ENCODE data around the gene SCARB1.
"Not testable (repeated sequence)": the region's sequence is repeated elsewhere in the genome, so short reads cannot be mapped to it uniquely, and the experiment has no call there.

Gene SCARB1

GRCh38 chr12:124883263-124884130, 19.8 kb upstream of the SCARB1 start:
- no peak for DNase-seq

DNA sequence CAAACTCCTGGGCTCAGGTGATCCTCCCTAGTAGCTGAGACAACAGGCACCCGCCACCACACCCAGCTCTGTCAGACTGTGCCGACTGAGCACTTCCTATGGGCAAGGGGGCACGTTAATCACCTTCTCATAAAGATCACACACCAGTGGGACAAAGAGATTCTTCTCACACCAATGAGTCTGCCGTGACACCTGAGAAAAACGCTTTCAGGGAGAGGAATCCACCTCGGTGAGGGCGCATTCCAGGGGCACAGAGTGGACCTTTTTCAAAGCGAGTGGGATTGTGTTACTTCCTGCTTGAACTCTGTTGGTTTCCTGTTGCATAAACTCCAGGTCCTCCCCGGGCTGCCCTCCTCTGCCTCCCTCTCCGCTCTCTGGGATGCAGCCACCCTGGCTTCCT, 17.5 kb upstream of the SCARB1 start:
- DNase-seq: no peak

DNA sequence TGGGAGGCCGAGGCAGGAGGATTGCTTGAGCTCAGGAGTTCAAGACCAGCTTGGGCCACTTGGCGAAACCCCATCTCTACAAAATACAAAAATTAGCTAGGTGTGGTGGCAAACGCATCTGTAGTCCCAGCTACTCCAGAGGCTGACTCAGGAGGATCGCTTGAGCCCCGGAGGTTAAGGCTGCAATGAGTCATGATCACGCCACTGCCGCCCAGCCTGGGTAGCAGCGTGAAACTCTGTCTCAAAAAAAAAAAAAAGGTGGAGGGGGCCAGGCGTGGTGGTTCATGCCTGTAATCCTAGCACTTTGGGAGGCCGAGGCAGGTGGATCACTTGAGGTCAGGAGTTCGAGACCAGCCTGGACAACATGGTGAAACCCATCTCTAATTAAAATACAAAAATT, 16.7 kb upstream of the SCARB1 start:
- not testable (repeated sequence) for DNase-seq

GRCh38 chr12:124878795-124879516, 15.3 kb upstream of the SCARB1 start:
- DNase-seq: no peak

DNA sequence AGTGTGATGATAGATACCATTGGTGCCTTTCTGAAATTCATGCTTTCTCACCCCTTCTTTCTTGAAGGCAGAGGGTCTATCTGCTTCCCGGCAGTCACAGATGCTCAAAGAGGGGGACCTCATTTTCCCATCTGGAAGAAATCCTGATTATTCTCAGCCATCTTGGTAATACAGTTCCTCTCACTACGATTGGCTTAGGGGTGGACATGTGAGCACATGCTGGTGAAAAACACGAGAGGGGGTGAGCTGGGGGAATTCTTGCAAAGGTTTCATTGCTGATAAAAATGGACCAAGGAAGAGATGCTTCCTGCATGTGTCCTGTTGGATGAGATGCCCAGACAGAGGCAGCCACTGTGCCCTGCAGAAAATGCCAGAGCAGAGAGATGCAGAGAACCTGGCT, 13.8 kb upstream of the SCARB1 start:
- DNase-seq: no peak

GRCh38 chr12:124876171-124876570, 12.5 kb upstream of the SCARB1 start:
- no peak for DNase-seq

GRCh38 chr12:124875803-124876132, 12.1 kb upstream of the SCARB1 start:
- DNase-seq: no peak

GRCh38 chr12:124874988-124875802, 11.5 kb upstream of the SCARB1 start:
- no peak for DNase-seq

- no peak for DNase-seq
Measured at GRCh38 chr12:124874188-124874587, 10.5 kb upstream of the SCARB1 start.

DNA sequence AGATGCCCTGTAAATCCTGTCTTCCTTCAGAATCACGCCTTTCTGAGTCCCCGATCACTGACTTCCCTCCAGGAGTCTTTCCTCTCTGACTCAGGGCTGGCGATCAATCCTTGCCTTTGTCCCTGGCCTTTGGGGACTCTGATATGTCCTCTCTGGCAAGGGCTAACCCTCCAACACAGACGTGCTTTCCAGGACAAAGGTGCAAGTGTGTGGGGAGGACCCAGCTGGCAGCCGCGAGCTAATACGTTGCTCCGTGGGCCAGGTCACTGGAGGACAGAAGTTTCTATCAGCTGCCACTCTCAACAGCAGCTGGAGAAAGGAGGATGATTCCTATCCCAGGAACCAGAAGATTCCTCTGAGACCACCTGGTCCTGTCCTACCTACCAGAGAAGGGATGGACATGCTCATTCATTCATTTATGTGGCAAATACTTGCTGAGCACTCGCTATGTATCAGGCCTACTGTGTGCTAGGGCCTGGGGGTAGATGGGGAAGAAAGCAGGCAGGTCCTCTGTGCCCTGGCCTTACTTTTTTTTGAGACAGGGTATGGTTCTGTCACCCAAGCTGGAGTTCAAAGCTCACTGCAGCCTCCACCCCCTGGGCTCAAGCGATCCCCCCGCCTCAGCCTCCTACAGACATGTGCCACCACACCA, 8.5 kb upstream of the SCARB1 start:
- no peak for DNase-seq

GRCh38 chr12:124871297-124871696, 7.6 kb upstream of the SCARB1 start:
- DNase-seq: no peak

DNA sequence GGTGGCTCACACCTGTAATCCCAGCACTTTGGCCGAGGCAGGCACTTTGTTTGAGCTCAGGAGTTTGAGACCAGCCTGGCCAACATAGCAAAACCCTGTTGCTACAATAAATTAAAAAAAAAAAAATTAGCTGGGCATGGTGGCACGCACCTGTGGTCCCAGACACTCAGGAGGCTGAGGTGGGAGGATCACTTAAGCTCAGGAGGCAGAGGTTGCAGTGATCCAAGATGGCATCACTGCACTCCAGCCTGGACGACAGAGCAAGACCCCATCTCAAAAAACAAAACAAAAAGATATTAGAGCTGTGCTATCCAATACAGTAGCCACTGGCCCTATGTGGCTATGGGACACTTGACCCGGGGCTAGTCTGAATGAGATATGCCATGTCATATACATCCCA, 6.9 kb upstream of the SCARB1 start:
- no peak for DNase-seq

- no peak for DNase-seq
Measured at GRCh38 chr12:124869059-124869665, 5.5 kb upstream of the SCARB1 start.

- DNase-seq: no peak
Measured at GRCh38 chr12:124868252-124869058, 4.8 kb upstream of the SCARB1 start.

DNA sequence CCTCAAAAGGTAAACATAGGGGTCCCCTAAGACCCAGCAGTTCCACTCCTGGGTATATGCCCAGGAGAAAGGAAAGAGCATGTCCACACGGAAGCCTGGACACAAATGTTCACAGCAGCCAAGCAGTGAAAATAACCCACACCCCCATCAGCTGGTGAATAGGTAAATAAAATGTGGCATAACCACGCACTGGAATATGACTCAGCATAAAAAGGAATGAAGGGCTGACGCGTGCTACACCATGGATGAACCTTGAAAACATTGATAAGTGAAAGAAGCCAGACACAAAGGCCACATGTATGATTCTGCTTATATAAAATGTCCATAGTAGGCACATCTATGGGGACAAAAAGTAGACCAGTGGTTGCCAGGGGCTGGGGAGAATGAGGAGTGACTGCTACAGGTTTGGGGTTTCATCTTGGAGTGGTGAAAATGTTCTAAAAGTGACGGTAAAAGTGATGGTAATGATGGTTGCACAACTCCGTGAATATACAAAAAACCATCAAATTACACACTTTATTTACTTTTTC, 3.8 kb upstream of the SCARB1 start:
- DNase-seq: no peak

DNA sequence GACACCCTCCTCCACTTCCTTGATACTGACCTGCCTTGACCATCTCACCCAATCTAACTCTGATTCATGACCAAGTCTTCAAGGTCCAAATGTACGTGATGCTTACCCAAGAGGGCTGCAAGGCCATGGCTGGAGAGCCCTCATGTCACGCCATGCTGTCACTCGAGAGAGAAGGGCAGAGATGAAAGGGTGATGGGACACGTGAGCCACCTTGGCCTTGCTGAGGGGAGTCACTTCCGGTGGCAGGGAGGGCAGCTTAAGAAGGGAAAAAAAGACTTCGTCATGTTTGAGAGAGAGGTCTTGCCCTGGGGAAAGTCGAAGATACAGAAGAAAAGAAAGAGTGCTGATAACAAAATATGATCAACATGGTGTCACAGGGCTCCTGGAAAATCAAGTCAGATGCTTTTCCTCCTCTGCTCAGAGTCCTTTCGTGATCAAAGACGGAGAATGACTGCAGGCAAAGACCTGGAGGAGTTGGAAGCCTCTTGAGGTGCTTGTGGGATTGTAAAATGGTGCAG, 3.3 kb upstream of the SCARB1 start:
- DNase-seq: no peak

- no peak for DNase-seq
Measured at GRCh38 chr12:124866195-124866882, 2.7 kb upstream of the SCARB1 start.

DNA sequence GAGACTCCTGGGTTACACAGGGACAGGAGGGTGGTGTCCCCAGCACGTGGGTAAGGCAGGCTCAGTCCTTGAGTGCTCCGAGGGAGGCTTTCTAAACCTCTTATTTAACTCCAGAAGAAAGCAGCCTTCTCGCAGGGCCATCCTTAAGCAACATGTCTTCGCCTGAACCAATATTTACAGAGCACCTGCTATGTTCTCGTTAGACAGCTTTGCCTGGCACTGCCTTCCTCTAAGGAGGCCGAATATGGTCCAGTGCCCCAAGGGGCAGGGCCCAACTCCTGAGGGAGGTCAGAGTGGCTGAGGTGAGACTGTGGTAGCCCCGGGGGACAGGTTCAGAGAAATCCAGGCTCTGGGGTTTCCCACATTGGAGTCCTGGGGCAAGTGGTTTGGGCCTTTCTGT, 2.1 kb upstream of the SCARB1 start:
- no peak for DNase-seq

- DNase-seq: no peak
Measured at GRCh38 chr12:124864326-124864752, 675 bp upstream of the SCARB1 start.

DNA sequence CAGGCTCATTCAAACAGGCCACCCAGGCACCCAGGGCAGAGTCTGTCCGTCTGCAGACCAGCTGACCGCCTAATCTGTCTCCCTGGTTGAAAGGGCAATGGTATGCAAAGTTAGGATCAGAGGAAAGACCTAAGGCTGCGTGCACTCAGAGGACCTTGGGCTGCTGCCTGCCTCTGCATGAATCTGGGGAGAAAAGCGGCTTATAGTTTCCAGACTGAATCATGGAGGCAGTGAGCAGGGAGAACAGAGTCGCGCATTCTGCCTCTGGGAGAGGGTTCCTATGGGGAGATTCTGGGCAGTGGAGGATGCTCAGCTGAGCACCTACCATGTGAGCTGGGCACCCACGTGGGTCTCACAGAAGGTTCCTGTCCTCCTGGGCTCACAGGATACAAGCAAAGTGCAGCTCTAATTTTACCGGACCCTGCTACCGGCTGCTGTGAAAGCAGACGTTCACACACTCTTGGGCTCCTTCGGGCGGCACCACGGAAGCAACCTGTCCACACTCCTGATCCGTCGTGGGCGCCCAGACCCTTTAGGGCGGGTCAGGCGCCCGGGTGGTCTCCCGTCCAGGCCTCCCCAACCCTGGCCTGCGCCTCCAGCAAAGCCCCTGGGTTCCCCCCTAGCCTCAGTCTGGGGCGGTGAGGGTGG, 772 bp downstream of the SCARB1 start:
- no peak for DNase-seq
